DOHH2 (cell line): Measurements from ENCODE around the gene KNG1.

ENCODE experiments used
- H3F3A ChIP-seq: fragments of 200-600 bp; sonication (generic), shearing (Covaris generic); 2 replicates; pipeline ENCODE4 v1.6.0; 2016; ENCODE audit warnings: antibody characterized with exemption, mild to moderate bottlenecking; ENCODE audit not compliant: control insufficient read depth, insufficient read depth
- H3K27ac ChIP-seq: fragments of 200-600 bp; sonication (generic); 2 replicates; pipeline ENCODE4 v1.5.1; 2014; ENCODE audit warnings: low read depth, mild to moderate bottlenecking, low read length, moderate library complexity
- H3K27me3 ChIP-seq: fragments of 200-600 bp; sonication (generic); 2 replicates; pipeline ENCODE4 v1.6.1; 2014; ENCODE audit warnings: mild to moderate bottlenecking, low read length, mixed read lengths; ENCODE audit not compliant: control insufficient read depth
- H3K36me3 ChIP-seq: fragments of 200-600 bp; sonication (generic); 2 replicates; pipeline ENCODE4 v1.6.1; 2014; ENCODE audit warnings: mild to moderate bottlenecking, low read length, moderate library complexity, mixed read lengths; ENCODE audit not compliant: control insufficient read depth
- H3K4me1 ChIP-seq: fragments of 200-600 bp; sonication (generic); 2 replicates; pipeline ENCODE4 v1.6.1; 2014; ENCODE audit warnings: mild to moderate bottlenecking, low read length, mixed read lengths; ENCODE audit not compliant: control insufficient read depth
- H3K4me2 ChIP-seq: fragments of 200-600 bp; sonication (generic); 2 replicates; pipeline ENCODE4 v1.6.0; 2014; ENCODE audit warnings: mild to moderate bottlenecking, low read length, moderate library complexity
- H3K4me3 ChIP-seq: fragments of 200-600 bp; sonication (generic); 2 replicates; pipeline ENCODE4 v1.5.1; 2014; ENCODE audit warnings: mild to moderate bottlenecking, low read length, mixed read lengths
- H3K79me2 ChIP-seq: fragments of 200-600 bp; sonication (generic); 2 replicates; pipeline ENCODE4 v1.6.1; 2014; ENCODE audit warnings: mild to moderate bottlenecking, low read length, mixed read lengths; ENCODE audit not compliant: control insufficient read depth
- H3K9me2 ChIP-seq: fragments of 200-600 bp; sonication (generic); replicated peaks from 2 replicates; pipeline ENCODE4 v1.6.1; 2014; ENCODE audit warnings: mild to moderate bottlenecking, low read length, mixed read lengths; ENCODE audit not compliant: control insufficient read depth
- H3K9me3 ChIP-seq: fragments of 200-600 bp; sonication (generic); 2 replicates; pipeline ENCODE4 v1.6.1; 2014; ENCODE audit warnings: antibody characterized with exemption, low read length, mixed read lengths; ENCODE audit not compliant: control insufficient read depth, insufficient read depth
- H4K20me1 ChIP-seq: fragments of 200-600 bp; sonication (generic); 2 replicates; pipeline ENCODE4 v1.6.0; 2014; ENCODE audit warnings: low read depth, mild to moderate bottlenecking, antibody characterized with exemption, low read length, moderate library complexity; ENCODE audit not compliant: control insufficient read depth, insufficient read depth
- EZH2phosphoT487 ChIP-seq: fragments of 200-600 bp; sonication (generic); IDR thresholded peaks from 2 replicates; pipeline ENCODE4 v1.6.1; 2017; ENCODE audit warnings: borderline replicate concordance, mild to moderate bottlenecking, antibody characterized with exemption, low read length, moderate library complexity, mixed read lengths
- TF ChIP-seq, protein P1 (sequence below): fragments of 200-600 bp; sonication (generic); IDR thresholded peaks from one replicate; pipeline ENCODE4 v1.5.1; 2014; ENCODE audit warnings: antibody characterized with exemption, mild to moderate bottlenecking, low read depth, low read length; ENCODE audit not compliant: poor library complexity, severe bottlenecking

The KNG1 gene

DNA sequence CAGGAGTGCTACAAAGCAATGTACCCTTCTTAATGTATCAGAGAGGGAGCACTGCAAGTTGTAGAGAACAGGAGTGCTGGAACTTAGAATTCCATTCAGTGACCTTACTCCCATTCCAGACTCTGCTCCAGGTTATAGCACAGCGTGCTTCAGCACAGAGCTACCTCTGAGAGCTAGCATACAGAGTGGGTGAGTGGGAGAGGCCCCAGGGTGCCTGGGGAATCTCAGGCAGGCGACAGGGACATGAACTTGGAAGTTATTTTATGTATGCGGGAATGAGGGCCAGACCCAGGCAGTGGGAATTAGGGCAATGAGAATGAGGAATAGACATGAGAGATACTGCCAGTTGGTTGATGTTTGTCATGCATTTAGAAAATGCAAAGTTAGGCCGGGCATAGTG is 3.7 kb upstream of the KNG1 start:
- Histone ChIP-seq H3K79me2 (no peaks in the 10 kb centered on the region), H3K4me2 (no peak overlapping the region), H3K4me3 (no peak overlapping the region), H3K9me3 (no peaks in the 10 kb centered on the region), H3K9me2 (no peaks in the 10 kb centered on the region), H3F3A (no peaks in the 10 kb centered on the region), H3K4me1 (no peaks in the 10 kb centered on the region), H3K27me3 (peaks cover 4% of the 10 kb centered on the region; the same call in 1 of the 2 replicates), H4K20me1 (no peaks in the 10 kb centered on the region), H3K36me3 (no peaks in the 10 kb centered on the region), H3K27ac (no peak overlapping the region)
- no peak for TF ChIP-seq EZH2phosphoT487
- TF ChIP-seq, protein P1, sequence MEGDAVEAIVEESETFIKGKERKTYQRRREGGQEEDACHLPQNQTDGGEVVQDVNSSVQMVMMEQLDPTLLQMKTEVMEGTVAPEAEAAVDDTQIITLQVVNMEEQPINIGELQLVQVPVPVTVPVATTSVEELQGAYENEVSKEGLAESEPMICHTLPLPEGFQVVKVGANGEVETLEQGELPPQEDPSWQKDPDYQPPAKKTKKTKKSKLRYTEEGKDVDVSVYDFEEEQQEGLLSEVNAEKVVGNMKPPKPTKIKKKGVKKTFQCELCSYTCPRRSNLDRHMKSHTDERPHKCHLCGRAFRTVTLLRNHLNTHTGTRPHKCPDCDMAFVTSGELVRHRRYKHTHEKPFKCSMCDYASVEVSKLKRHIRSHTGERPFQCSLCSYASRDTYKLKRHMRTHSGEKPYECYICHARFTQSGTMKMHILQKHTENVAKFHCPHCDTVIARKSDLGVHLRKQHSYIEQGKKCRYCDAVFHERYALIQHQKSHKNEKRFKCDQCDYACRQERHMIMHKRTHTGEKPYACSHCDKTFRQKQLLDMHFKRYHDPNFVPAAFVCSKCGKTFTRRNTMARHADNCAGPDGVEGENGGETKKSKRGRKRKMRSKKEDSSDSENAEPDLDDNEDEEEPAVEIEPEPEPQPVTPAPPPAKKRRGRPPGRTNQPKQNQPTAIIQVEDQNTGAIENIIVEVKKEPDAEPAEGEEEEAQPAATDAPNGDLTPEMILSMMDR, result no peak

DNA sequence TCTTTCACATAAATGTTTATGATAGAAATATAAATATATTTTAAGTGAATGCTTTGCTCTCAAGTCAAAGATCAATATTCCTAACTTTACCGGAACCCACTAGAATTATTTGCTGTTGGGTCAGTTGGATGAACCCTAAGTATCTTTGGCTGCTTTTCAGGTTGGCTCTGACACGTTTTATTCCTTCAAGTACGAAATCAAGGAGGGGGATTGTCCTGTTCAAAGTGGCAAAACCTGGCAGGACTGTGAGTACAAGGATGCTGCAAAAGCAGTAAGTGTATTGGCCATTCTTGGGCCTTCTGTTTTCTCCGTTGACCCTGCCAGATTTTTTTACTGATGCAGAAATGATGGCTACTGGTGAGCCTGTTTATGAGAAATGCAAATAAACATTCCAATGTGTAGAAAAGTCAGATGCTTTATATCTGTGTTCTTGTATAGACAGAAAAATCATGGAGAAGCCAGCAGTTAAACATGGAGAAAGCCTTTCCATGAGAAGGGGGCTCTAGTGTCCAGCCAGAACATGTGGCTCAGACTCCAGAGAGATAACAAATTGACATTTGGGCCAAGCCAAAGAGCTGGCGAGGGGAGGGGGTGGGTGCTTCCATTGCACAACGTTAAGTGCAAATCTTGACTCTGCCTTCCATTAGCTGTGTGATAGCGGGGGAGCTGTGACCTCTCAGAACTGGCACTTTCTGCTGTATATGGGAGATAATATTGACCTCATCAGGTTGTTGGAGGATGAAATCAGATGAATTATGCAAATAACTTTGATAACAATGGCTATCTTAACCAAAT is 3.0 kb downstream of the KNG1 start:
- Histone ChIP-seq H3K36me3 (no peaks in the 10 kb centered on the region), H3K4me2 (no peak overlapping the region), H3K27me3 (peaks cover 13% of the 10 kb centered on the region), H3K9me2 (no peaks in the 10 kb centered on the region), H4K20me1 (no peaks in the 10 kb centered on the region), H3K4me1 (no peaks in the 10 kb centered on the region), H3K79me2 (no peaks in the 10 kb centered on the region), H3K4me3 (no peak overlapping the region), H3K27ac (no peak overlapping the region), H3K9me3 (no peaks in the 10 kb centered on the region), H3F3A (no peaks in the 10 kb centered on the region)
- TF ChIP-seq, protein P1, result no peak
- no peak for TF ChIP-seq EZH2phosphoT487

DNA sequence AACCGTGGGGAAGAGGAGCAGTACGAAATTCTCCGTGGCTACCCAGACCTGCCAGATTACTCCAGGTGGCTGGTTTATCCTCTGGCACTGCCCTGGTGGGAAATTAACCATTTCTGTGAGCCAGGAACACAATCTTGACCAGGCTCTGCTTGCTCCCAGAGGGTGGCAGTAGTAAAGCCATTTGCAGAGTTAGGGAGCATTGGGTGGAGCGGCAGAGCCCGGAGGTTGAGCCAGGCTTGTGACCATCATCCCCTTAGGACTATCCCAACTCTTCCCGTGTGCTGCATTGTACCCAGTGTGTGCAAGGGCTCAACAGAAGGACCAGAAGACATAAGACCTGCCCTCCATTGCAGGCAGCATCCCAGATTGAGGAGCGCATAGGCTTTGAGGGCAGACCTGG is 5.3 kb downstream of the KNG1 start:
- Histone ChIP-seq H3K4me2 (no peak overlapping the region), H3K79me2 (no peaks in the 10 kb centered on the region)

More for the DNA sequence above, 5.3 kb downstream of the KNG1 start:
- TF ChIP-seq EZH2phosphoT487, result no peak
- TF ChIP-seq, protein P1, result no peak
- Histone ChIP-seq H3K9me3 (no peaks in the 10 kb centered on the region), H3K27me3 (peaks cover 13% of the 10 kb centered on the region), H3K4me3 (no peak overlapping the region), H3K27ac (no peak overlapping the region), H3K36me3 (no peaks in the 10 kb centered on the region), H3K9me2 (no peaks in the 10 kb centered on the region), H3K4me1 (no peaks in the 10 kb centered on the region), H3F3A (no peaks in the 10 kb centered on the region), H4K20me1 (no peaks in the 10 kb centered on the region)
